MM.1S (cell line): Measurements from ENCODE around the gene ABCA13.

Source experiments
- DNase-seq: peaks from one replicate; pipeline ENCODE4 v3.0.0-alpha.2; 2015
- H2AFZ ChIP-seq: fragments of 300-600 bp; sonication (generic); 2 replicates; pipeline ENCODE4 v1.6.0; 2016; ENCODE audit warnings: antibody characterized with exemption, low read length
- H3F3A ChIP-seq: fragments of 300-600 bp; sonication (generic); 2 replicates; pipeline ENCODE4 v1.6.1; 2016; ENCODE audit warnings: mild to moderate bottlenecking, antibody characterized with exemption, low read length, moderate library complexity, mixed read lengths; ENCODE audit not compliant: insufficient read depth
- H3K27ac ChIP-seq: fragments of 300-600 bp; sonication (generic); 2 replicates; pipeline ENCODE4 v1.5.1; 2016; ENCODE audit warnings: mild to moderate bottlenecking, low read length
- H3K27me3 ChIP-seq: fragments of 300-600 bp; sonication (generic); replicated peaks from 2 replicates; pipeline ENCODE4 v1.6.0; 2016; ENCODE audit warnings: low read length; ENCODE audit not compliant: insufficient read depth
- H3K36me3 ChIP-seq: fragments of 300-600 bp; sonication (generic); replicated peaks from 2 replicates; pipeline ENCODE4 v1.6.1; 2016; ENCODE audit warnings: mild to moderate bottlenecking, low read length, mixed read lengths; ENCODE audit not compliant: insufficient read depth
- H3K4me1 ChIP-seq: fragments of 300-600 bp; sonication (generic); 2 replicates; pipeline ENCODE4 v1.6.1; 2016; ENCODE audit warnings: low read length, mixed read lengths
- H3K4me2 ChIP-seq: fragments of 300-600 bp; sonication (generic); 2 replicates; pipeline ENCODE4 v1.6.0; 2016; ENCODE audit warnings: low read depth, low read length
- H3K4me3 ChIP-seq: fragments of 300-600 bp; sonication (generic); 2 replicates; pipeline ENCODE4 v1.5.1; 2016; ENCODE audit warnings: low read length, mixed read lengths
- H3K79me2 ChIP-seq: fragments of 300-600 bp; sonication (generic); 2 replicates; pipeline ENCODE4 v1.6.1; 2016; ENCODE audit warnings: mixed run types, low read length, mixed read lengths
- H3K9ac ChIP-seq: fragments of 300-600 bp; sonication (generic); 2 replicates; pipeline ENCODE4 v1.6.1; 2016; ENCODE audit warnings: low read length, mixed read lengths
- H3K9me2 ChIP-seq: fragments of 300-600 bp; sonication (generic); replicated peaks from 2 replicates; pipeline ENCODE4 v1.6.1; 2016; ENCODE audit warnings: mild to moderate bottlenecking, low read length, mixed read lengths; ENCODE audit not compliant: insufficient read depth
- H3K9me3 ChIP-seq: fragments of 300-600 bp; sonication (generic); replicated peaks from 2 replicates; pipeline ENCODE4 v1.6.1; 2016; ENCODE audit warnings: mild to moderate bottlenecking, low read length, mixed read lengths; ENCODE audit not compliant: insufficient read depth
- H4K20me1 ChIP-seq: fragments of 300-600 bp; sonication (generic); 2 replicates; pipeline ENCODE4 v1.6.1; 2016; ENCODE audit warnings: mild to moderate bottlenecking, low read length, moderate library complexity, mixed read lengths; ENCODE audit not compliant: insufficient read depth
- EZH2 ChIP-seq: fragments of 300-600 bp; sonication (generic); optimal IDR thresholded peaks from 2 replicates; pipeline ENCODE3; 2017; ENCODE audit warnings: low read depth, mild to moderate bottlenecking, antibody characterized with exemption, low read length, mixed read lengths
- EZH2phosphoT487 ChIP-seq: fragments of 300-600 bp; sonication (generic); IDR thresholded peaks from 2 replicates; pipeline ENCODE4 v1.6.1; 2018; ENCODE audit warnings: antibody characterized with exemption, low read length
- TF ChIP-seq, protein P1 (sequence below): fragments of 300-600 bp; sonication (generic); IDR thresholded peaks from 2 replicates; pipeline ENCODE4 v1.5.1; 2016; ENCODE audit warnings: antibody characterized with exemption, low read length, mixed read lengths

Gene ABCA13

GRCh38 chr7:48173313-48173712, 2.1 kb downstream of the ABCA13 start:
- DNase-seq: no peak
- Histone ChIP-seq H3K36me3 (no peaks in the 10 kb centered on the region), H4K20me1 (no peaks in the 10 kb centered on the region), H3K9me2 (no peaks in the 10 kb centered on the region), H3K4me3 (no peak overlapping the region), H3K27ac (no peak overlapping the region), H3K4me2 (no peak overlapping the region), H3K9ac (no peak overlapping the region), H3K9me3 (no peaks in the 10 kb centered on the region), H3K4me1 (no peaks in the 10 kb centered on the region), H2AFZ (no peak overlapping the region), H3K27me3 (no peaks in the 10 kb centered on the region), H3K79me2 (no peaks in the 10 kb centered on the region), H3F3A (no peaks in the 10 kb centered on the region)
- TF ChIP-seq EZH2phosphoT487: no peak

DNA sequence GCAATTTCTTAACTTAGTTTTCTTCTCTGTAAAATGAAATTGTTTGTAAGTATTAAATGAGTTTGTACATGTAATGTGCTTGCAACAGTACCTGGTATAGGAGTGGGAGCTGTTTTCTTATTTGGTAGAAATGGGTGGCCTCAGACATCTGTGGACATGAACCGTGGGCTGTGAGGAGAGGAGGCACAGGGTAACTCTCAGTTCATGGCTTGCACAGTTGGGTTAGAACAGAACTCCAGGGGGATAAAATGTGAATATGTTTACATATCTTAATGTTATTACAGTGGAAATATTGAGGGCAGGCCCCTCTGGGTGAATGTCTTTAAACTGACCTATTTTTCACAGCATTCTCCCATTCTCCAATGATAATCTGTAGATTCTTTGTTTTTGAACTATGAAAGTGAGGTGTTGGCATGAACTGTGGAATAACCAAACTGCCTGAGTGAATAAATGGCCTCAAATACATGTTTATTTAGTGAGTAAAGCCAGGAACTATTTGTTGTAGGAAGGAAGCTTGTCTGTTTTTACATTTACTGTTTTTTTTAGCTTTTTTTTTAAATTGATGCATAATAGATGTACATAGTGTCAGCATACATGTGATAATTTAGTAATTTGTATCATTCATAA, 2.6 kb downstream of the ABCA13 start:
- Histone ChIP-seq H3K9me2 (no peaks in the 10 kb centered on the region), H3K4me1 (no peaks in the 10 kb centered on the region), H3K9ac (no peak overlapping the region), H4K20me1 (no peaks in the 10 kb centered on the region), H3F3A (no peaks in the 10 kb centered on the region), H3K27ac (no peak overlapping the region), H3K36me3 (no peaks in the 10 kb centered on the region), H3K9me3 (no peaks in the 10 kb centered on the region), H3K27me3 (no peaks in the 10 kb centered on the region), H2AFZ (no peak overlapping the region), H3K4me2 (no peak overlapping the region), H3K79me2 (no peaks in the 10 kb centered on the region), H3K4me3 (no peak overlapping the region)
- TF ChIP-seq, protein P1, sequence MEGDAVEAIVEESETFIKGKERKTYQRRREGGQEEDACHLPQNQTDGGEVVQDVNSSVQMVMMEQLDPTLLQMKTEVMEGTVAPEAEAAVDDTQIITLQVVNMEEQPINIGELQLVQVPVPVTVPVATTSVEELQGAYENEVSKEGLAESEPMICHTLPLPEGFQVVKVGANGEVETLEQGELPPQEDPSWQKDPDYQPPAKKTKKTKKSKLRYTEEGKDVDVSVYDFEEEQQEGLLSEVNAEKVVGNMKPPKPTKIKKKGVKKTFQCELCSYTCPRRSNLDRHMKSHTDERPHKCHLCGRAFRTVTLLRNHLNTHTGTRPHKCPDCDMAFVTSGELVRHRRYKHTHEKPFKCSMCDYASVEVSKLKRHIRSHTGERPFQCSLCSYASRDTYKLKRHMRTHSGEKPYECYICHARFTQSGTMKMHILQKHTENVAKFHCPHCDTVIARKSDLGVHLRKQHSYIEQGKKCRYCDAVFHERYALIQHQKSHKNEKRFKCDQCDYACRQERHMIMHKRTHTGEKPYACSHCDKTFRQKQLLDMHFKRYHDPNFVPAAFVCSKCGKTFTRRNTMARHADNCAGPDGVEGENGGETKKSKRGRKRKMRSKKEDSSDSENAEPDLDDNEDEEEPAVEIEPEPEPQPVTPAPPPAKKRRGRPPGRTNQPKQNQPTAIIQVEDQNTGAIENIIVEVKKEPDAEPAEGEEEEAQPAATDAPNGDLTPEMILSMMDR: no peak
- TF ChIP-seq EZH2 (no peak), EZH2phosphoT487 (no peak)
- DNase-seq: no peak

- no peaks in the 10 kb centered on the region for H3K9me2 ChIP-seq
- H3K4me1 ChIP-seq: no peaks in the 10 kb centered on the region
- no peak overlapping the region for H3K4me2 ChIP-seq
- no peaks in the 10 kb centered on the region for H3K27me3 ChIP-seq
- no peaks in the 10 kb centered on the region for H3K9me3 ChIP-seq
- H3K36me3 ChIP-seq: no peaks in the 10 kb centered on the region
- no peaks in the 10 kb centered on the region for H3F3A ChIP-seq
- no peak for DNase-seq
- H3K4me3 ChIP-seq: no peak overlapping the region
- no peak overlapping the region for H3K9ac ChIP-seq
- no peak overlapping the region for H2AFZ ChIP-seq
- H3K27ac ChIP-seq: no peak overlapping the region
- no peaks in the 10 kb centered on the region for H3K79me2 ChIP-seq
- no peaks in the 10 kb centered on the region for H4K20me1 ChIP-seq
- TF ChIP-seq, protein P1: no peak
- TF ChIP-seq EZH2 (no peak), EZH2phosphoT487 (no peak)
Measured at GRCh38 chr7:48175019-48175418, 3.8 kb downstream of the ABCA13 start.

GRCh38 chr7:48176356-48176893, 5.2 kb downstream of the ABCA13 start:
- Histone ChIP-seq H3K36me3 (no peaks in the 10 kb centered on the region), H3F3A (no peaks in the 10 kb centered on the region), H3K9me2 (no peaks in the 10 kb centered on the region), H3K27ac (no peak overlapping the region), H3K9me3 (no peaks in the 10 kb centered on the region), H2AFZ (no peak overlapping the region), H3K4me3 (no peak overlapping the region), H4K20me1 (no peaks in the 10 kb centered on the region), H3K79me2 (no peaks in the 10 kb centered on the region), H3K9ac (no peak overlapping the region), H3K4me2 (no peak overlapping the region), H3K4me1 (no peaks in the 10 kb centered on the region), H3K27me3 (no peaks in the 10 kb centered on the region)
- TF ChIP-seq EZH2phosphoT487 (no peak), EZH2 (no peak)
- TF ChIP-seq, protein P1: no peak
- no peak for DNase-seq
